ENCODE results near the gene TRMT13.

DNA sequence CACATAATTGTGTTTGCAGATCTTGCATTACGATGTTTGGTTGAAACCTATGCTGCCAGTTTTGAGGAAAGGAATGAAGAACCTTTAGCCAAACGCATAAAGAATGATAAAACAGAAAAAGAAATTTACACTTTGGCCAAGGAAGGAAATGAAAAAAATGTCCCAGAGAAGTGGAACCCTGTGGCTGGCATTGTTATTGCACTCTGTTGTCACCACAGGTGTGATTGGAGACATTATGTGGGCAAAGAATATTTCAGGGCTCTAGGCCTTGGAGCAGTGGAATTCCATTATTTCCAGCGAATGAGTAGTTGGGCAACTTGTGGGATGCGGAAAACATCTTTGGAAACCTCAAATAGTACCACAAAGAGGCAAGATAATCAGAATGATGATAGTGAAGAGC is 14.9 kb downstream of the TRMT13 start:
- no peak for TF ChIP-seq CTCF (IDR thresholded peaks at IDR 0.05)
- no peak for TF ChIP-seq POLR2A (IDR thresholded peaks at IDR 0.05)
- no peak for TF ChIP-seq POLR2AphosphoS5 (IDR thresholded peaks at IDR 0.05; ENCODE audit: insufficient read depth in 1 of 2, low read depth in 1 of 2)
